HFF-Myc (cell line): ENCODE data around the gene ST6GALNAC3.

ENCODE experiments used
- DNase-seq: peaks from one replicate; pipeline ENCODE4 v3.0.0-alpha.2; 2011; ENCODE audit warnings: low read depth; ENCODE audit errors: extremely low read depth
- H3K4me3 ChIP-seq: replicated peaks from 2 replicates; pipeline ENCODE4 v1.5.1; 2011; ENCODE audit warnings: low read depth, mild to moderate bottlenecking, control low read depth, low read length
- CTCF ChIP-seq: IDR thresholded peaks from 2 replicates; pipeline ENCODE4 v1.5.1; 2012; ENCODE audit warnings: mild to moderate bottlenecking, low read depth, low read length, control low read depth; ENCODE audit errors: missing control alignments

ST6GALNAC3 gene

GRCh38 chr1:76053021-76053420 lies 21.5 kb upstream of the ST6GALNAC3 start:
- DNase-seq: no peak
- TF ChIP-seq CTCF: no peak
- H3K4me3 ChIP-seq: no peak overlapping the region

- no peak for TF ChIP-seq CTCF
- H3K4me3 ChIP-seq: no peak overlapping the region
- no peak for DNase-seq
These were observed 20.2 kb upstream of the ST6GALNAC3 start for GRCh38 chr1:76054359-76054758.

- no peak for TF ChIP-seq CTCF
- H3K4me3 ChIP-seq: no peak overlapping the region
- no peak for DNase-seq
These were observed 18.6 kb upstream of the ST6GALNAC3 start for GRCh38 chr1:76055987-76056386.

GRCh38 chr1:76059451-76059850 lies 15.1 kb upstream of the ST6GALNAC3 start:
- no peak for TF ChIP-seq CTCF
- no peak for DNase-seq
- no peak overlapping the region for H3K4me3 ChIP-seq

GRCh38 chr1:76065270-76065669 lies 9.3 kb upstream of the ST6GALNAC3 start:
- DNase-seq: no peak
- no peak overlapping the region for H3K4me3 ChIP-seq
- TF ChIP-seq CTCF: no peak

- no peak for DNase-seq
- TF ChIP-seq CTCF: no peak
- no peak overlapping the region for H3K4me3 ChIP-seq
These were observed 8.2 kb upstream of the ST6GALNAC3 start for GRCh38 chr1:76066394-76066793.

- TF ChIP-seq CTCF: no peak
- H3K4me3 ChIP-seq: no peak overlapping the region
- DNase-seq: no peak
These were observed 6.0 kb upstream of the ST6GALNAC3 start for GRCh38 chr1:76068542-76068941.
